ENCODE data around the gene SPDYE4. TPM values are rescaled to one million over a fixed set of nuclear protein-coding genes. Genes with fewer than 3 reads are reported as not detected.

Gene SPDYE4
- total and polyA plus RNA-seq, 2 donors from 2014 or later: not detected

- no peak overlapping the region for H3K27ac ChIP-seq (ENCODE audit: low read depth in 2 of 2, low read length in 2 of 2)
- no peak overlapping the region for H3K9ac ChIP-seq (ENCODE audit: low read length in 3 of 3)
- no peak overlapping the region for H3K4me3 ChIP-seq (ENCODE audit: low read length in 3 of 3)
- no peak for TF ChIP-seq CTCF (IDR thresholded peaks at IDR 0.05; ENCODE audit: borderline replicate concordance, extremely low read depth, insufficient read depth)
- no peaks in the 10 kb centered on the region for H3K36me3 ChIP-seq (ENCODE audit: control insufficient read depth in 2 of 3, insufficient read depth in 3 of 3, low read length in 3 of 3)
- FAIRE-seq (no peak), DNase-seq (no peak)
- intact Hi-C loops (cut with DNase I): no loop called here
- H3K4me1 ChIP-seq (ENCODE audit: control insufficient read depth in 2 of 3, insufficient read depth in 2 of 3, low read depth in 1 of 3, low read length in 3 of 3): no peaks in the 10 kb centered on the region
- H3K9me3 ChIP-seq (ENCODE audit: control insufficient read depth in 2 of 3, insufficient read depth in 1 of 3, low read length in 3 of 3): no peaks in the 10 kb centered on the region
- no peaks in the 10 kb centered on the region for H3K27me3 ChIP-seq (ENCODE audit: control insufficient read depth, insufficient read depth, low read length)
Measured at GRCh38 chr17:8762012-8762411, 3.7 kb upstream of the SPDYE4 start.

- intact Hi-C loops (cut with DNase I): no loop called here
- H3K9me3 ChIP-seq (ENCODE audit: control insufficient read depth in 2 of 3, insufficient read depth in 1 of 3, low read length in 3 of 3): no peaks in the 10 kb centered on the region
- no peaks in the 10 kb centered on the region for H3K4me1 ChIP-seq (ENCODE audit: control insufficient read depth in 2 of 3, insufficient read depth in 2 of 3, low read depth in 1 of 3, low read length in 3 of 3)
- FAIRE-seq (no peak), DNase-seq (no peak)
- no peaks in the 10 kb centered on the region for H3K27me3 ChIP-seq (ENCODE audit: control insufficient read depth, insufficient read depth, low read length)
- no peak for TF ChIP-seq CTCF (IDR thresholded peaks at IDR 0.05; ENCODE audit: borderline replicate concordance, extremely low read depth, insufficient read depth)
- H3K9ac ChIP-seq (ENCODE audit: low read length in 3 of 3): no peak overlapping the region
- H3K36me3 ChIP-seq (ENCODE audit: control insufficient read depth in 2 of 3, insufficient read depth in 3 of 3, low read length in 3 of 3): no peaks in the 10 kb centered on the region
- H3K4me3 ChIP-seq (ENCODE audit: low read length in 3 of 3): no peak overlapping the region
- H3K27ac ChIP-seq (ENCODE audit: low read depth in 2 of 2, low read length in 2 of 2): no peak overlapping the region
Measured at GRCh38 chr17:8757189-8757588, 1.2 kb downstream of the SPDYE4 start.

GRCh38 chr17:8755590-8756255 is 2.6 kb downstream of the SPDYE4 start:
- Histone ChIP-seq H3K4me1 (ENCODE audit: control insufficient read depth in 2 of 3, insufficient read depth in 2 of 3, low read depth in 1 of 3, low read length in 3 of 3) (no peaks in the 10 kb centered on the region), H3K9me3 (ENCODE audit: control insufficient read depth in 2 of 3, insufficient read depth in 1 of 3, low read length in 3 of 3) (no peaks in the 10 kb centered on the region), H3K4me3 (ENCODE audit: low read length in 3 of 3) (no peak overlapping the region), H3K27me3 (ENCODE audit: control insufficient read depth, insufficient read depth, low read length) (no peaks in the 10 kb centered on the region), H3K9ac (ENCODE audit: low read length in 3 of 3) (no peak overlapping the region), H3K36me3 (ENCODE audit: control insufficient read depth in 2 of 3, insufficient read depth in 3 of 3, low read length in 3 of 3) (no peaks in the 10 kb centered on the region), H3K27ac (ENCODE audit: low read depth in 2 of 2, low read length in 2 of 2) (no peak overlapping the region)
- DNase-seq (no peak), FAIRE-seq (no peak)
- intact Hi-C loops (cut with DNase I): no loop called here
- TF ChIP-seq CTCF (IDR thresholded peaks at IDR 0.05; ENCODE audit: borderline replicate concordance, extremely low read depth, insufficient read depth): no peak

GRCh38 chr17:8754890-8755289 is 3.5 kb downstream of the SPDYE4 start:
- H3K4me3 ChIP-seq (ENCODE audit: low read length in 3 of 3): no peak overlapping the region
- no peak for DNase-seq
- no peak for FAIRE-seq
- H3K9ac ChIP-seq (ENCODE audit: low read length in 3 of 3): no peak overlapping the region
- no peak for TF ChIP-seq CTCF (IDR thresholded peaks at IDR 0.05; ENCODE audit: borderline replicate concordance, extremely low read depth, insufficient read depth)
- no peaks in the 10 kb centered on the region for H3K4me1 ChIP-seq (ENCODE audit: control insufficient read depth in 2 of 3, insufficient read depth in 2 of 3, low read depth in 1 of 3, low read length in 3 of 3)
- H3K36me3 ChIP-seq (ENCODE audit: control insufficient read depth in 2 of 3, insufficient read depth in 3 of 3, low read length in 3 of 3): no peaks in the 10 kb centered on the region
- no peak overlapping the region for H3K27ac ChIP-seq (ENCODE audit: low read depth in 2 of 2, low read length in 2 of 2)
- H3K27me3 ChIP-seq (ENCODE audit: control insufficient read depth, insufficient read depth, low read length): no peaks in the 10 kb centered on the region
- intact Hi-C loops (cut with DNase I): no loop called here
- H3K9me3 ChIP-seq (ENCODE audit: control insufficient read depth in 2 of 3, insufficient read depth in 1 of 3, low read length in 3 of 3): no peaks in the 10 kb centered on the region

All from kidney (tissue), 14 donors.